Neural progenitor cell (in vitro differentiated cells): ENCODE results near the gene SLC22A15.

Source experiments
- EZH2 ChIP-seq: fragments of 200-600 bp; sonication (generic); IDR thresholded peaks from 2 replicates; pipeline ENCODE4 v1.6.1; 2017; ENCODE audit warnings: antibody characterized with exemption, mild to moderate bottlenecking, moderate library complexity
- TF ChIP-seq, protein P1 (sequence below): fragments of 200-600 bp; sonication (generic); IDR thresholded peaks from 2 replicates; pipeline ENCODE4 v1.5.1; 2017; ENCODE audit warnings: antibody characterized with exemption, mild to moderate bottlenecking

DNA sequence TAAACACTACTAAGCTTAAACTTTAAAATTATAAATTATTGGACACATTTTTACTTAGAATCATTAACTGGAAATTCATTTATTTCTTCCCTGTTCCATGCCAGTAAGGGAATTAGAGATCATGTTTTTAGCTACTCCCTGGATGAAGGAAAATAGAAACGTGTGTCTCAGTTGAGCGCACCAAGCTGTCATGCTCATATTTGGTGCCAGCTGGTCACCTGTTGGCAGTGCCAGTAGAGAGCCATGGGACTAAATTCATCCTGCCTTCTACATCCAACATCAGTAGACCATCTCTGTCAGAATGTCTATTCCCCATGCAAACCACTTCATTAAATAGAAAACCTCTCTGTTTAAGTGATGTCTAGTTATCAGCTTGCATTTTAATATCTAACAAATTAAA is 17.4 kb upstream of the SLC22A15 start:
- TF ChIP-seq, protein P1, sequence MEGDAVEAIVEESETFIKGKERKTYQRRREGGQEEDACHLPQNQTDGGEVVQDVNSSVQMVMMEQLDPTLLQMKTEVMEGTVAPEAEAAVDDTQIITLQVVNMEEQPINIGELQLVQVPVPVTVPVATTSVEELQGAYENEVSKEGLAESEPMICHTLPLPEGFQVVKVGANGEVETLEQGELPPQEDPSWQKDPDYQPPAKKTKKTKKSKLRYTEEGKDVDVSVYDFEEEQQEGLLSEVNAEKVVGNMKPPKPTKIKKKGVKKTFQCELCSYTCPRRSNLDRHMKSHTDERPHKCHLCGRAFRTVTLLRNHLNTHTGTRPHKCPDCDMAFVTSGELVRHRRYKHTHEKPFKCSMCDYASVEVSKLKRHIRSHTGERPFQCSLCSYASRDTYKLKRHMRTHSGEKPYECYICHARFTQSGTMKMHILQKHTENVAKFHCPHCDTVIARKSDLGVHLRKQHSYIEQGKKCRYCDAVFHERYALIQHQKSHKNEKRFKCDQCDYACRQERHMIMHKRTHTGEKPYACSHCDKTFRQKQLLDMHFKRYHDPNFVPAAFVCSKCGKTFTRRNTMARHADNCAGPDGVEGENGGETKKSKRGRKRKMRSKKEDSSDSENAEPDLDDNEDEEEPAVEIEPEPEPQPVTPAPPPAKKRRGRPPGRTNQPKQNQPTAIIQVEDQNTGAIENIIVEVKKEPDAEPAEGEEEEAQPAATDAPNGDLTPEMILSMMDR = no peak
- TF ChIP-seq EZH2 = no peak
